ENCODE data around the gene CCDC47. TPM values are rescaled to one million over a fixed set of nuclear protein-coding genes. Genes with fewer than 3 reads are reported as not detected.

CCDC47 gene
- total RNA-seq, 1 donor from 2014 or later = 56.4 TPM

- H3K4me3 Mint-ChIP-seq (ENCODE audit: unreplicated experiment) = peak overlapping the region; percentile 87
- no peaks in the 10 kb centered on the region for H3K36me3 Mint-ChIP-seq (ENCODE audit: unreplicated experiment)
- DNase-seq = peak; percentile 55
- peaks cover 40% of the 10 kb centered on the region for H3K9me3 Mint-ChIP-seq (ENCODE audit: unreplicated experiment)
- peaks cover 31% of the 10 kb centered on the region for H3K27me3 Mint-ChIP-seq (ENCODE audit: unreplicated experiment)
- TF ChIP-seq CTCF (IDR thresholded peaks at IDR 0.05; ENCODE audit: partially characterized antibody, unreplicated experiment) = peak; percentile 21
- peaks cover 44% of the 10 kb centered on the region for H3K4me1 Mint-ChIP-seq (ENCODE audit: low read depth, unreplicated experiment)
- H3K27ac Mint-ChIP-seq (ENCODE audit: unreplicated experiment) = peak overlapping the region; percentile 99
Observed at GRCh38 chr17:63697341-63698286, 75.8 kb downstream of the CCDC47 start.

GRCh38 chr17:63696381-63696961 lies 76.9 kb downstream of the CCDC47 start:
- H3K9me3 Mint-ChIP-seq (ENCODE audit: unreplicated experiment) = peaks cover 34% of the 10 kb centered on the region
- peaks cover 32% of the 10 kb centered on the region for H3K27me3 Mint-ChIP-seq (ENCODE audit: unreplicated experiment)
- no peak for DNase-seq
- H3K36me3 Mint-ChIP-seq (ENCODE audit: unreplicated experiment) = no peaks in the 10 kb centered on the region
- H3K4me1 Mint-ChIP-seq (ENCODE audit: low read depth, unreplicated experiment) = peaks cover 50% of the 10 kb centered on the region
- H3K27ac Mint-ChIP-seq (ENCODE audit: unreplicated experiment) = peak overlapping the region; percentile 99
- peak; percentile 62 for TF ChIP-seq CTCF (IDR thresholded peaks at IDR 0.05; ENCODE audit: partially characterized antibody, unreplicated experiment)
- H3K4me3 Mint-ChIP-seq (ENCODE audit: unreplicated experiment) = peak overlapping the region; percentile 87

GRCh38 chr17:63695889-63696288 lies 77.5 kb downstream of the CCDC47 start:
- Mint-ChIP-seq H3K9me3 (ENCODE audit: unreplicated experiment) (peaks cover 30% of the 10 kb centered on the region), H3K36me3 (ENCODE audit: unreplicated experiment) (no peaks in the 10 kb centered on the region), H3K27ac (ENCODE audit: unreplicated experiment) (peak overlapping the region; percentile 99), H3K4me3 (ENCODE audit: unreplicated experiment) (peak overlapping the region; percentile 87), H3K4me1 (ENCODE audit: low read depth, unreplicated experiment) (peaks cover 54% of the 10 kb centered on the region), H3K27me3 (ENCODE audit: unreplicated experiment) (peaks cover 28% of the 10 kb centered on the region)
- DNase-seq = no peak
- no peak for TF ChIP-seq CTCF (IDR thresholded peaks at IDR 0.05; ENCODE audit: partially characterized antibody, unreplicated experiment)

Other genes with a start within 250 kb of the CCDC47 start
- gene DCAF7, start 223.1 kb downstream of the CCDC47 start, total RNA-seq (ENCODE audit: unreplicated experiment) = 137 TPM
- 23.2 TPM for gene TACO1, start 172.7 kb downstream of the CCDC47 start, total RNA-seq (ENCODE audit: unreplicated experiment)
- 54.6 TPM for gene MAP3K3, start 151.2 kb downstream of the CCDC47 start, total RNA-seq (ENCODE audit: unreplicated experiment)
- 311 TPM for gene LIMD2, start 73.5 kb downstream of the CCDC47 start, total RNA-seq (ENCODE audit: unreplicated experiment)
- 58.8 TPM for gene STRADA, start 31.8 kb downstream of the CCDC47 start, total RNA-seq (ENCODE audit: unreplicated experiment)
- 181 TPM for gene DDX42, start 573 bp upstream of the CCDC47 start, total RNA-seq (ENCODE audit: unreplicated experiment)
- 133 TPM for gene PSMC5, start 53.8 kb upstream of the CCDC47 start, total RNA-seq (ENCODE audit: unreplicated experiment)
- gene FTSJ3, start 54.1 kb upstream of the CCDC47 start, total RNA-seq (ENCODE audit: unreplicated experiment) = 42.0 TPM
- 84.5 TPM for gene SMARCD2, start 69.1 kb upstream of the CCDC47 start, total RNA-seq (ENCODE audit: unreplicated experiment)
- 0.56 TPM for gene CSH2, start 100.1 kb upstream of the CCDC47 start, total RNA-seq (ENCODE audit: unreplicated experiment)
- not detected for gene GH2, start 108.3 kb upstream of the CCDC47 start, total RNA-seq (ENCODE audit: unreplicated experiment)
- gene CSH1, start 123.0 kb upstream of the CCDC47 start, total RNA-seq (ENCODE audit: unreplicated experiment) = not detected
- gene CSHL1, start 137.7 kb upstream of the CCDC47 start, total RNA-seq (ENCODE audit: unreplicated experiment) = not detected
- not detected for gene GH1, start 145.2 kb upstream of the CCDC47 start, total RNA-seq (ENCODE audit: unreplicated experiment)
- not detected for gene CD79B, start 158.7 kb upstream of the CCDC47 start, total RNA-seq (ENCODE audit: unreplicated experiment)
- 7.9 TPM for gene SCN4A, start 199.3 kb upstream of the CCDC47 start, total RNA-seq (ENCODE audit: unreplicated experiment)
- not detected for gene PRR29, start 224.8 kb upstream of the CCDC47 start, total RNA-seq (ENCODE audit: unreplicated experiment)
- not detected for gene ICAM2, start 247.0 kb upstream of the CCDC47 start, total RNA-seq (ENCODE audit: unreplicated experiment)